H1 (cell line): Measurements from ENCODE around the gene AK8. TPM values are rescaled to one million over a fixed set of nuclear protein-coding genes. Genes with fewer than 3 reads are reported as not detected.

Experiments used
- CTCF ChIA-PET: fragments of 300-600 bp; sonication (Branson Sonifier 250); formaldehyde crosslinking; loops from one replicate; lab custom pipeline; 2021; ENCODE audit not compliant: partially characterized antibody; lab: Charles Lee
- POLR2A ChIA-PET: fragments of 300-600 bp; sonication (Branson Sonifier 250); formaldehyde crosslinking; loops from one replicate; lab custom pipeline; 2021; ENCODE audit warnings: inconsistent platforms; ENCODE audit not compliant: partially characterized antibody; lab: Charles Lee
- DNase-seq, 2 experiments: peaks; one replicate each; pipeline versions ENCODE4 v3.0.0 to v3.0.0-alpha.2; 2010 to 2022; ENCODE audit warnings: low spot score in 2 of 2, low read depth in 1 of 2, mixed read lengths in 1 of 2
- FAIRE-seq: peaks from 2 replicates; lab custom pipeline; 2011; peaks lifted over from hg19 to GRCh38; lab: Jason Lieb, UNC
- H2AFZ ChIP-seq: 2 replicates; pipeline ENCODE4 v1.8.1; 2012; ENCODE audit warnings: low read length, inconsistent platforms
- H2AK5ac ChIP-seq: 2 replicates; pipeline ENCODE4 v1.6.1; 2013; ENCODE audit warnings: low read depth, low read length
- H2BK120ac ChIP-seq: replicated peaks from 2 replicates; pipeline ENCODE3; 2013; ENCODE audit warnings: low read depth, low read length, inconsistent platforms
- H2BK12ac ChIP-seq: 2 replicates; pipeline ENCODE4 v1.6.1; 2013; ENCODE audit warnings: low read depth, low read length
- H2BK15ac ChIP-seq: 2 replicates; pipeline ENCODE4 v1.6.1; 2013; ENCODE audit warnings: low read length
- H2BK20ac ChIP-seq: 2 replicates; pipeline ENCODE4 v1.6.1; 2013; ENCODE audit warnings: low read length
- H2BK5ac ChIP-seq: 2 replicates; pipeline ENCODE4 v1.6.1; 2013; ENCODE audit warnings: low read depth, low read length
- H3K14ac ChIP-seq: 2 replicates; pipeline ENCODE4 v1.6.1; 2013; ENCODE audit warnings: inconsistent platforms; ENCODE audit not compliant: insufficient read length
- H3K18ac ChIP-seq: 2 replicates; pipeline ENCODE4 v1.6.1; 2013; ENCODE audit warnings: low read length; ENCODE audit errors: extremely low read depth
- H3K23ac ChIP-seq: 2 replicates; pipeline ENCODE4 v1.6.1; 2013; ENCODE audit warnings: inconsistent platforms; ENCODE audit not compliant: insufficient read length
- H3K23me2 ChIP-seq: 2 replicates; pipeline ENCODE4 v1.6.1; 2013; ENCODE audit warnings: low read depth, low read length
- H3K27ac ChIP-seq: 2 replicates; pipeline ENCODE4 v1.6.1; 2011; ENCODE audit warnings: low read depth, low read length, inconsistent platforms
- H3K27me3 ChIP-seq, 4 experiments: replicated peaks in 1 of 4; 1 replicate in 1 of 4; 2 replicates in 3 of 4; pipeline versions ENCODE4 v1.6.1 to v1.8.1; 2011 to 2013; ENCODE audit warnings: low read length in 3 of 4, mild to moderate bottlenecking in 3 of 4, inconsistent platforms in 2 of 4, mixed read lengths in 2 of 4, moderate library complexity in 1 of 4; ENCODE audit not compliant: control insufficient read depth in 3 of 4, insufficient read depth in 3 of 4; ENCODE audit errors: extremely low read depth in 1 of 4
- H3K36me3 ChIP-seq, 4 experiments: 2 replicates each; pipeline versions ENCODE4 v1.6.1 to v1.8.1; 2011 to 2013; ENCODE audit warnings: mild to moderate bottlenecking in 4 of 4, low read length in 3 of 4, moderate library complexity in 2 of 4, control low read depth in 1 of 4, inconsistent platforms in 1 of 4; ENCODE audit not compliant: insufficient read depth in 4 of 4, control insufficient read depth in 2 of 4
- H3K4ac ChIP-seq: replicated peaks from 2 replicates; pipeline ENCODE3; 2013; ENCODE audit warnings: low read length, low read depth, mixed read lengths, inconsistent platforms; ENCODE audit not compliant: insufficient read length
- H3K4me1 ChIP-seq, 4 experiments: replicated peaks in 1 of 4; 1 replicate in 1 of 4; 2 replicates in 3 of 4; pipeline versions ENCODE4 v1.6.1 to v1.8.1; 2011 to 2013; ENCODE audit warnings: low read length in 3 of 4, inconsistent platforms in 2 of 4, mixed read lengths in 1 of 4; ENCODE audit not compliant: insufficient read depth in 4 of 4, control insufficient read depth in 3 of 4
- H3K4me2 ChIP-seq, 2 experiments: 2 replicates each; pipeline versions ENCODE4 v1.6.1 to v1.8.1; 2011 to 2013; ENCODE audit warnings: low read depth in 2 of 2, low read length in 2 of 2, control low read depth in 1 of 2, inconsistent platforms in 1 of 2, mild to moderate bottlenecking in 1 of 2; ENCODE audit not compliant: insufficient read depth in 1 of 2
- H3K4me3 ChIP-seq, 4 experiments: fragments of 200-600, 300-600 bp in 1 of 4; sonication (generic), shearing (Covaris generic), sonication (Bioruptor Twin) in 1 of 4; 2 replicates each; pipeline versions ENCODE4 v1.5.1 to v1.8.1; 2011 to 2016; ENCODE audit warnings: low read length in 4 of 4, low read depth in 3 of 4, control low read depth in 2 of 4, inconsistent platforms in 2 of 4, mild to moderate bottlenecking in 2 of 4, mixed read lengths in 1 of 4, moderate library complexity in 1 of 4; ENCODE audit not compliant: insufficient read depth in 2 of 4; ENCODE audit errors: extremely low read depth in 1 of 4
- H3K56ac ChIP-seq: replicated peaks from 2 replicates; pipeline ENCODE3; 2013; ENCODE audit warnings: low read depth, mild to moderate bottlenecking, mixed read lengths, low read length, inconsistent platforms; ENCODE audit not compliant: insufficient read length
- H3K79me1 ChIP-seq: 2 replicates; pipeline ENCODE4 v1.6.1; 2013; ENCODE audit warnings: low read depth, low read length, control low read depth
- H3K79me2 ChIP-seq, 2 experiments: 2 replicates each; pipeline versions ENCODE4 v1.6.1 to v1.8.1; 2012 to 2013; ENCODE audit warnings: low read length in 2 of 2, mild to moderate bottlenecking in 2 of 2, inconsistent platforms in 1 of 2; ENCODE audit not compliant: insufficient read depth in 2 of 2, control insufficient read depth in 1 of 2
- H3K9ac ChIP-seq, 4 experiments: replicated peaks in 1 of 4; 1 replicate in 1 of 4; 2 replicates in 3 of 4; pipeline versions ENCODE4 v1.6.1 to v1.8.1; 2011 to 2013; ENCODE audit warnings: low read depth in 3 of 4, low read length in 3 of 4, control low read depth in 2 of 4, mild to moderate bottlenecking in 2 of 4, moderate library complexity in 2 of 4, inconsistent platforms in 1 of 4; ENCODE audit errors: extremely low read depth in 1 of 4
- H3K9me3 ChIP-seq, 2 experiments: 2 replicates each; pipeline versions ENCODE4 v1.6.1 to v1.8.1; 2012 to 2013; ENCODE audit warnings: mild to moderate bottlenecking in 2 of 2, moderate library complexity in 2 of 2, control low read depth in 1 of 2, inconsistent platforms in 1 of 2, low read depth in 1 of 2, low read length in 1 of 2, mixed read lengths in 1 of 2; ENCODE audit not compliant: insufficient read depth in 2 of 2
- H4K20me1 ChIP-seq, 2 experiments: replicated peaks in 1 of 2; 2 replicates each; pipeline versions ENCODE3 to v1.8.1; 2011 to 2013; ENCODE audit warnings: inconsistent platforms in 2 of 2, low read length in 2 of 2, mild to moderate bottlenecking in 1 of 2; ENCODE audit not compliant: insufficient read depth in 2 of 2, control insufficient read depth in 1 of 2
- H4K5ac ChIP-seq: 2 replicates; pipeline ENCODE4 v1.6.1; 2013; ENCODE audit warnings: low read length, low read depth, mixed read lengths, inconsistent platforms; ENCODE audit not compliant: insufficient read length
- H4K8ac ChIP-seq: 2 replicates; pipeline ENCODE4 v1.8.0; 2013; ENCODE audit warnings: mild to moderate bottlenecking, moderate library complexity, low read length, inconsistent platforms; ENCODE audit not compliant: insufficient read depth; ENCODE audit errors: extremely low read depth
- H4K91ac ChIP-seq: replicated peaks from 2 replicates; pipeline ENCODE3; 2013; ENCODE audit warnings: low read length, mixed read lengths, inconsistent platforms; ENCODE audit not compliant: insufficient read length
- ATF2 ChIP-seq: IDR thresholded peaks from 2 replicates; pipeline ENCODE4 v1.6.1; 2012; ENCODE audit warnings: low read length, inconsistent platforms
- CREB1 ChIP-seq: IDR thresholded peaks from 2 replicates; pipeline ENCODE4 v1.6.1; 2012; ENCODE audit warnings: inconsistent platforms
- WGBS, 2 experiments: shearing (Covaris generic) in 1 of 2; methylation state at CpG; one replicate each; pipeline versions ENCODE4 v1.1.6 to v1.1.7; 2013 to 2015; ENCODE audit warnings: low lambda C conversion rate in 2 of 2, mixed read lengths in 2 of 2, inconsistent platforms in 1 of 2, low coverage in 1 of 2, missing lambda C conversion rate in 1 of 2; ENCODE audit not compliant: insufficient replicate concordance in 2 of 2, insufficient coverage in 1 of 2, insufficient read length in 1 of 2; ENCODE audit errors: extremely low coverage in 1 of 2, missing lambda C conversion rate in 1 of 2; 5-methylcytosine and 5-hydroxymethylcytosine counted together
- polyA plus RNA-seq, 7 experiments: library from polyadenylated mRNA; depleted of rRNA in 3 of 7; stranded (reverse) in 5 of 7; unstranded in 2 of 7; fragments of >200 nt in 5 of 7; fragments of 200-250 nt in 2 of 7; gene quantifications; 1 replicate in 5 of 7; 2 replicates in 1 of 7; 4 replicates in 1 of 7; pipeline versions ENCODE4 v1.2.1 to v1.2.3, GENCODE V29; 2011 to 2013; ENCODE audit warnings: missing spikeins in 2 of 7, mixed read lengths in 2 of 7
- total RNA-seq: library from RNA; stranded (reverse); fragmentation: NEBNext Ultra II Directional; extraction: Animal tissue kit (Norgen Biotek cat#: 25700); gene quantifications from 2 replicates; pipeline ENCODE4 v1.2.1, GENCODE V29; 2021

The AK8 gene
- total and polyA plus RNA-seq, 2 of the 8 experiments (the other 6 are each of a cell fraction or from before 2014, with no cell fraction given): 0.35 to 0.48 TPM

- Histone ChIP-seq H3K18ac (no peak overlapping the region), H3K4me3 (no peak overlapping the region), H3K27me3 (peaks cover 0 to 9% (median 4%) of the 10 kb centered on the region in 4 experiments; a peak in 6 of 7 replicates), H3K79me2 (no peaks in the 10 kb centered on the region), H4K20me1 (no peaks in the 10 kb centered on the region), H4K8ac (no peak overlapping the region), H2BK20ac (no peak overlapping the region), H3K79me1 (no peaks in the 10 kb centered on the region), H3K4me2 (no peak overlapping the region), H2BK12ac (no peak overlapping the region), H3K4ac (no peak overlapping the region), H3K56ac (no peak overlapping the region), H2AFZ (no peak overlapping the region), H2BK120ac (no peak overlapping the region), H3K14ac (no peak overlapping the region), H3K9ac (no peak overlapping the region), H2BK5ac (no peak overlapping the region), H3K23me2 (no peaks in the 10 kb centered on the region), H3K4me1 (no peaks in the 10 kb centered on the region), H3K9me3 (no peaks in the 10 kb centered on the region; a peak in 1 of 4 replicates), H2BK15ac (no peak overlapping the region), H4K91ac (no peak overlapping the region), H3K36me3 (no peaks in the 10 kb centered on the region), H2AK5ac (no peak overlapping the region), H3K23ac (no peak overlapping the region), H3K27ac (no peak overlapping the region), H4K5ac (no peak overlapping the region)
- WGBS, 2 experiments: 88% methylated on average over 1 of the region's 1 CpG; no CpG with 5 or more reads in 1 of the 2 experiments
- no peak for TF ChIP-seq ATF2
- TF ChIP-seq CREB1: no peak
- POLR2A ChIA-PET: no interaction called here
- CTCF ChIA-PET: interaction anchor here (1.0 kb wide), 1 partner anchor 11 kb away, joined by 7 read pairs; no protein-coding TSS in a partner anchor
- DNase-seq (no peak), FAIRE-seq (no peak)
These were observed 90.3 kb downstream of the AK8 start for GRCh38 chr9:132787748-132788159.
